IgD-negative memory B cell (primary cell): ENCODE results near the gene AATF. TPM values are rescaled to one million over a fixed set of nuclear protein-coding genes. Genes with fewer than 3 reads are reported as not detected.

Source experiments
- H3K27ac Mint-ChIP-seq, 3 donors: one replicate each; pipeline ENCODE4 v1.8.0; 2020 to 2022; ENCODE audit warnings: mild to moderate bottlenecking in 3 of 3, mixed read lengths in 3 of 3, moderate library complexity in 1 of 3
- H3K27me3 Mint-ChIP-seq: one replicate; pipeline ENCODE4 v1.8.0; 2021; ENCODE audit warnings: mixed read lengths
- H3K36me3 Mint-ChIP-seq: one replicate; pipeline ENCODE4 v1.8.0; 2020; ENCODE audit warnings: mild to moderate bottlenecking, mixed read lengths
- H3K4me1 Mint-ChIP-seq, 3 donors: one replicate each; pipeline ENCODE4 v1.8.0; 2020 to 2022; ENCODE audit warnings: mixed read lengths in 3 of 3, mild to moderate bottlenecking in 1 of 3
- H3K4me3 Mint-ChIP-seq, 4 donors: one replicate each; pipeline ENCODE4 v1.8.0; 2020 to 2022; ENCODE audit warnings: mild to moderate bottlenecking in 4 of 4, mixed read lengths in 4 of 4, moderate library complexity in 3 of 4
- H3K9me3 Mint-ChIP-seq, 3 donors: one replicate each; pipeline ENCODE4 v1.8.0; 2020 to 2021; ENCODE audit warnings: mixed read lengths in 3 of 3, mild to moderate bottlenecking in 1 of 3
- polyA plus RNA-seq: library from polyadenylated mRNA; unstranded; fragments of 300-500 nt; fragmentation: Illumina TruSeq; gene quantifications from one replicate; pipeline ENCODE4 v1.2.3, GENCODE V29; 2021

The AATF gene
- polyA plus RNA-seq, 1 donor from 2014 or later: 98.0 TPM

DNA sequence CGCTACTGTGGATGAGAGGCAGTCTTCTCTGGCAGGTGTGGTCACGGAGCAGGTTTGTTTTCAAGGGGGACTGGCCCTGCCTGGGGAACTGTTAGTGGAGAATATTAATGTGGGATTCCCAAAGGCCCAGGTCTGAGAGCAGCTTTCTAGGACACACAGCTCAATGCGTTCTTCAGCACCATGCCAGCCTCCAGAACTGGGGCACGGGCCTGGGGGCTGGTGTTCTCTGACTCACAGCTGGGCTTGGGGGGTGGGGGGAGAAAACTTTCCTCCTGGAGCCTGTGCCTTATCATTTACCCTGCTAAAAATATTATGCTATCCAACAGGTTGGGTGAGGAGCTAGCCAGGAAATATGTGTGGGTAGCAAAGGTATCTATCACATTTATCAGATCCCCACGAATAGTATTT lies 24.9 kb upstream of the AATF start:
- Mint-ChIP-seq H3K4me1 (peaks cover 7 to 10% (median 10%) of the 10 kb centered on the region in 3 donors), H3K36me3 (peaks cover 2% of the 10 kb centered on the region), H3K9me3 (no peaks in the 10 kb centered on the region), H3K27ac (no peak overlapping the region), H3K4me3 (no peak overlapping the region), H3K27me3 (peaks cover 27% of the 10 kb centered on the region)

DNA sequence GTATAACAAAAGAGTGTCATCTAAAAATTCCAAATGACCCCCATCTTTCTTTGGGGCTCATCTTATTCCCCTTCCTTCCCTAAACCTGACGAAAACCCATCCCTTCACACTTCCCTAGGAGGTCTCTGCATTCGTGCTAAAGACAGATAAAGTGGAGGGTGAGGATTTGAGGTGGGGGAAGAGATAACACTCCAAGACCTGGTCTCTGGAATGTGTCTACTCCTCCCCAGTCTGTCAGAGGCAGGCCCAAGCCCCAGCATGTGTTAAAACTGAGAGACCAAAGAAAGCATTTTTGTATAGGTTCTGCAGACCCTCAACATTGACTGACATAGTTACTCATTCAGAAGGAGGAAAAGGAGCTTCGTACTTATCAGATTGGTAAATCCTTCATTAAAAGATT lies 22.5 kb upstream of the AATF start:
- no peak overlapping the region for H3K27ac Mint-ChIP-seq
- H3K4me3 Mint-ChIP-seq: no peak overlapping the region
- H3K4me1 Mint-ChIP-seq: peaks cover 7 to 15% (median 12%) of the 10 kb centered on the region in 3 donors
- no peaks in the 10 kb centered on the region for H3K9me3 Mint-ChIP-seq
- H3K27me3 Mint-ChIP-seq: peaks cover 26% of the 10 kb centered on the region
- peaks cover under 1% of the 10 kb centered on the region for H3K36me3 Mint-ChIP-seq

DNA sequence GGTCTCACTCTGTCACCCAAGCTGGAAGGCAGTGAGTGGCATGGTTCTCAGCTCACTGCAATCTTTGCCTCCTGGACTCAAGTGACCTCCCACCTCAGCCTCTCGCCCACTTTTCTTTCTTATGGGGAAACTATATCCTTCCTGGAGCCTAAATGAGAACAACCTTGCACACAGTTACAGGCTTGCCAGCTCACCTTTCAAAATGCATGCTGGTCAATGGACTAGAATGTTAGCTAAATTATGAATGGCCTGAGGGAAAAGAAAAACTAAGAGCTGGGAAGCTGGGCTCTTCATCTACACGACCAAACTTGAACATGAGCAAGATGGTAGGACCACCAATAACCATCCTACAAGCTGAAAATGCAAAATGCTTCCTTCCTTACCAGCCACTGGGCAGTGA lies 22.1 kb upstream of the AATF start:
- no peak overlapping the region for H3K27ac Mint-ChIP-seq
- no peak overlapping the region for H3K4me3 Mint-ChIP-seq
- H3K36me3 Mint-ChIP-seq: peaks cover 2% of the 10 kb centered on the region
- no peaks in the 10 kb centered on the region for H3K9me3 Mint-ChIP-seq
- H3K27me3 Mint-ChIP-seq: peaks cover 28% of the 10 kb centered on the region
- H3K4me1 Mint-ChIP-seq: peaks cover 7 to 17% (median 15%) of the 10 kb centered on the region in 3 donors

DNA sequence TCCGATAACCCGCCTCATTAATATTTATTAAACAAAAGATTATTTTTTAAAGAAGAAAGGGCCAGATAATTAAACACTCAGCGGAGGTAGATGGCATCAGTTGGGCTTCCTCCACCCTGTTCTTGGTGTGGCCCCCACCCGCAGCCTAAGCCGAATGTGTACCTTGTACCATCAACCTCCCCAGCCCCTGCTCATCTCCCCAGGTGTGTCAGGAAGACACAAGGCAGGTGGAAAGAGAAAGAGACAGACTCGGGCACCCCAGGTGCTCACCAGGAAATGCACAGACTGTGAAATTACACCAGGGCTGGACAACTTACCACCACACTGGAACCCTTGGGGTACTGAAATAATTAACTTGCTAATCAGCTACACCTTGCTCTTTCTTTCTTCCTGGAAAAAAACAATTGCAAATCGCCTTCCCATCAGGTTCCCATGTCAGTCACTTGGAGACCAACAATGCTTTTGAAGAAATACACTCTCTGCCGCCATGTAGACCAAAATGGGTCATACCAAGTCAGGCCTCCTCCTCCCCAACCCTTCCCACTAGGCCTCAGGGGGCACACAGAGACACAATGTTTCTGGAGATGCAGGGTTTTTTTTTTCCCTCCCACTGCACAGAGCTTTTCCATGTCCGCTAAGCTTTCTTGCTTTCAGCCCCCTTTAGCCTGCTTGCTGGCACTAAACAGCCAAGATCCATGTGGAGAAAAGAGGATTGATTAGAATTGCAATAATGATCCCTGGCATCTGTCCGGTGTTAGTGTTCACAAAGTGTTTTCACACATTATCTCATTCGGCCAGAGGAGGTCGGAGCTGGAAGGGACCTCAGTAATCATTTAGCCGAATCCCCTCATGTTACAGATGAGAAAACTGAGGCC lies 20.0 kb upstream of the AATF start:
- peaks cover 8 to 26% (median 26%) of the 10 kb centered on the region in 3 donors for H3K4me1 Mint-ChIP-seq
- H3K27ac Mint-ChIP-seq: peak overlapping the region in 2 of 3 donors; percentile 40 to 81
- peak overlapping the region; percentile 33 to 87 (median 76) for H3K4me3 Mint-ChIP-seq
- H3K36me3 Mint-ChIP-seq: peaks cover 2% of the 10 kb centered on the region
- H3K9me3 Mint-ChIP-seq: no peaks in the 10 kb centered on the region
- H3K27me3 Mint-ChIP-seq: peaks cover 46% of the 10 kb centered on the region

DNA sequence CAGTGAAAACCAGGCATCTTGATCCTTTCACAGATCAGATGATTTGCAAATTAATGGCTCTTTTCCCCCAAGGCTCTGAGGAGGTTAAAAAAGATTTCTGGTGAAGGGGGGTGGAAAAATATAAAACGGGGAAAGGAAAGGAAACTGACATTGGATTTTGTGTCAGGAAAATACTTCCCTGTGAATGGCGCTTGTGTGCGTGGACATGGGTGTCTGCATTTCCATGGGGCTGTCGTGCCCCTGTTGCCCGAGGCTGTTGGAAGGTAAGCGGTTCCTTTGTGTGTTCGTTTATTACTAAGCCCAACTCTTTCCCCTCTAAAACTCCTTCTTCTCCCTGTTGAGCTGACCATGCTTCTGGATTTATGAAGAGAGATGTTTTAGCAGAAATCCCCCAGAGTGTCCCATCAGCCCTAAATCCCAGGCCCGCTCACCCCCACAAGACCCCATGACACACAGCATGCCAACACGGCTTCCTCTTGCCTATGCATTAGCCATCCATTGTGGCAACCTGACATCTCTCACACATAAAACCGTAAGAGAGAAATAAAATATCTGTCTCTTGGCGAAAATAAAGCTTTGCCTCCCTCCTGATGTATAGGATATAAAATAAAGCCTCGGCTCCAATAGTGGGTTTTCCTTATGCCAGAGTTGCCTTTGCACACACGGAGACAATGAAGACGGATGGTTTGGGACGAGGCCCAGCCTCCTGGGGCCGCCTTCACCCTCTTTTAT lies 18.7 kb upstream of the AATF start:
- Mint-ChIP-seq H3K4me1 (peaks cover 8 to 30% (median 29%) of the 10 kb centered on the region in 3 donors), H3K36me3 (peaks cover 2% of the 10 kb centered on the region), H3K27ac (peak overlapping the region in 1 of 3 donors; percentile 52), H3K9me3 (no peaks in the 10 kb centered on the region), H3K27me3 (peaks cover 55% of the 10 kb centered on the region), H3K4me3 (peak overlapping the region in 1 of 4 donors; percentile 7)

DNA sequence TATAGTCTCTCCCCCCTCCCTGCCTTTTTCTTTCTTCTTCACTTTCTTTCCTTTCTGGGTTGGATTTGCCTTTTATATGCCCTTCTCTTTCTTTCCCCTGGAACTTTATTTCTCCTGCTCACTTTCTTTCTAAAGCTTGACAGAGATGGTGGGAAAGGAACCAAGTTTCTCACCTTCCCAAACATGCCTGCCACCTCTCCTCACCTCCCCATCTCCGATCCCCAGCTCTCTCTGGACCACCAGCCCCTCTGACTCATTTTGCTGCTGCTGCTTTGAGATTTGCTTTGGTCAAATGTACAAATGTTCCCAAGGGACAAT lies 18.2 kb upstream of the AATF start:
- H3K9me3 Mint-ChIP-seq: peaks cover 0 to 2% (median 0%) of the 10 kb centered on the region in 3 donors
- peak overlapping the region in 1 of 3 donors; percentile 52 for H3K27ac Mint-ChIP-seq
- H3K27me3 Mint-ChIP-seq: peaks cover 60% of the 10 kb centered on the region
- no peak overlapping the region for H3K4me3 Mint-ChIP-seq
- peaks cover 8 to 31% (median 30%) of the 10 kb centered on the region in 3 donors for H3K4me1 Mint-ChIP-seq
- peaks cover 2% of the 10 kb centered on the region for H3K36me3 Mint-ChIP-seq

DNA sequence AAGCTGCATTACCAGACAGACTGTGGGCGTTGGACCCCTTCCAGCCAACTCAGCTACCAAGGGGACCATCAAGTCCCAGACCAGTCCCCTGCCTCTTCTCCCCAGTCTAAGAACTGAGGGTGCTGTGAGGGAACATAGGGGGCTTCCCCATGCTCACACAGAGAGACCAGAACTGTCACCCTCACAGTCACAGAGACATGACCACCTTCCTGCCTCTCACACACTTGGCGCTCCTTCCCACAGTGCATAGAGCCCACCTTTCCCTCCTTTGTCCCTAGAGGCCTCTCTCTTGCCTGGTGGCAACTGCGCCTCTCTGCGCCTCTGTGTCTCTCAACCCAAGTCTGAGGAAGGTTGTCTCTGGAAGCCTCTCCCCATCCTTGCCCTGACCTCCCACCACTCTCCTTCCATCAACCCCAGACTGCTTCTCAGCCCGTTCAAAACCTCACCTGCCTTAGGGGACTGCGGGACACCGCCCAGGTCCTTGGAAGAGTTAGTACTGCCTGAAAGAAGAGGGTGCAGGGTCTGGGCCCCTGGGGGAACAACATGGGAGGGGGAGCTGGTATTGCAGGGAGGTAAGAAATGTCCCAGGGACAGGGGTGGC lies 17.6 kb upstream of the AATF start:
- Mint-ChIP-seq H3K4me3 (peak overlapping the region in 2 of 4 donors; percentile 31 to 46), H3K27me3 (peaks cover 66% of the 10 kb centered on the region), H3K9me3 (peaks cover 0 to 2% (median 0%) of the 10 kb centered on the region in 3 donors), H3K27ac (peak overlapping the region in 2 of 3 donors; percentile 88 to 93), H3K36me3 (peaks cover 2% of the 10 kb centered on the region), H3K4me1 (peaks cover 8 to 31% (median 30%) of the 10 kb centered on the region in 3 donors)

DNA sequence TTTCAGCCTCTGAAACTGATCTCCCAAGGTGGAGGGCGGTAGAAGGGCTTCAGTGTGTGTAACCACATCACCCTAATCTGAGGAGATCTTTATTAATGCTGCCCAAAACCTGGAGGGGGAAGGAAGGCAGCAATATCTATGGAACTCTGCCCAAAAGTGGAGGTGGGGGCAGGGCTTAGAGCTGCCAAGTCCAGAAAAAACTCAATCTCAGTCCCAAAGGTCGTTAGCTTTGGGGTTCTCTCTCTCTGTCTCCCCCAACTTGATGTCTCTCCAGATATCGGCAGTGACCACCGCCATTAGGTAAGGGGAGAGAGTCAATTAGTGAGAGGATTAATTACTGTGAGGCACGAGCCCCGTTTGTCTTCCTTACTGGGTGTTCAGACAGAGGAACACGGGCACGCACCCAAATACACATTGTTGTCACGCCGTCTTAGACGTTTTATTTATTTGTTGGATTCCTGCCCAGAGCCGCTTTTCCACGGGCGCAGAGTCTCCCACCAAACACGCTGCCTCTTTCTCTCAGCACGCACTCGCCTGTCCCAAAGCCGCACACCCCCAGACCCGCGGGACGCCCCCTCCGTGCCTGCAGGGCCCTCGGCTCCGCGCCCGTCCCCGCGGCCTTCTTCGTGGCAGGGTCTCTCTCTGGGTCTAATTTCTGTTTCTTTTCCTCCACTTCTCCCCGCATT lies 16.9 kb upstream of the AATF start:
- peak overlapping the region; percentile 54 to 91 (median 72) for H3K4me3 Mint-ChIP-seq
- peak overlapping the region; percentile 46 to 93 (median 88) for H3K27ac Mint-ChIP-seq
- H3K9me3 Mint-ChIP-seq: peaks cover 0 to 2% (median 0%) of the 10 kb centered on the region in 3 donors
- H3K27me3 Mint-ChIP-seq: peaks cover 69% of the 10 kb centered on the region
- H3K36me3 Mint-ChIP-seq: peaks cover 2% of the 10 kb centered on the region
- peaks cover 9 to 31% (median 30%) of the 10 kb centered on the region in 3 donors for H3K4me1 Mint-ChIP-seq

DNA sequence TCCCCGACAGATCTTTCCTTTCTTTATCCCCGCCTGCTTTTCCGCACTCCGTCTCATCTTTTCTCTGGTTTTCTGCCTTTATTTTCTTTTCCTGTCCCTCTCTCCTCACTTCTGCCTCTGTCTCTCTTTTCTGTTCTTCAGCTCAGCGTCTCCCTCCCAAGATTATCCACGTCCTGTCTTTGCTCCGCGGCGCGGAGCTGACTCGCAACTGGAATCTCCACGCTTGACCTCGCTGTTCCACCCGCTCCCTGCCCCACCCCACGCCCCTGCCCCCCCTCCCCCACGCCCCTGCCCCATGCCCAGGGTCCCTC lies 16.4 kb upstream of the AATF start:
- Mint-ChIP-seq H3K4me3 (peak overlapping the region; percentile 54 to 91 (median 72)), H3K27me3 (peaks cover 74% of the 10 kb centered on the region), H3K27ac (peak overlapping the region; percentile 46 to 93 (median 88)), H3K9me3 (peaks cover 0 to 3% (median 0%) of the 10 kb centered on the region in 3 donors), H3K36me3 (peaks cover 2% of the 10 kb centered on the region), H3K4me1 (peaks cover 12 to 35% (median 30%) of the 10 kb centered on the region in 3 donors)

DNA sequence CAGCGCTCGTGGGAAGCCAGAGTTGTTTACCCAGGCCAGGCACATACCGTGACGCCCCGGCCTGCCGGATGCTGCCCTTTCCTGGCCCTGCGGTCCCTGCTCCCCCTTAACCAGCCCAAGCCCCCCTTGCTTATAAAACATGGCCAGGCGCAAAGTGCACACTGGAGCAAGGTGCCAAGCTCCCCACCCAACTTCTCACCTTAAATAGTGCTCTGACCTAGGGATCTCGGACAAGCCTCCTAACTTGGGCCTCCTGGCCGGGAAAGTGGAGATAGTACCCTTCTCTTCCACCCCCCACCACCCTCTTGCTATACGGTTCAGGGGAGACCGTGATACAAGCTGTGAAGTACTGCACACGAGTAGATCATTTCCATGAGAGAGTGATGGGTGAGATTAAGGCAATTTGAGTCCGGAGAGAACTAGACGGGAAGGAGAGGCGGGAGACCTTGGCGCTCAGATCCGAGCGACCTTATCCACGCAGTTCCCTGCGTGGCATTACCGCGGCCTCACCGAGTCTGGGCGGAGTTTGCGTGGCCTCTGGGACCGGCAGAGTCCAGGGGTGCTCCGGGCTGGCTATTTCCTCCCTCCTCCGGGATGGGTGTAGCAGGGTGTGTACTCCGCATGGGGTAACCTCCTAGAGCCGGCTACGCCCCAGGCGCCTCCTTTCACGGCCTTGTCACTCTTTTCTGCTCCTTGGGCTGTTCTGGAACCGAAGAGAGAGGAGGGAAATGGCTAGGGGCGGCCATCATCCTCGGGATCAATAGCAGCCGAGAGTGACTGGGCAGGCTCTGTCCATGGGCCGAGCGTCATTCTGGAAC lies 15.9 kb upstream of the AATF start:
- H3K27me3 Mint-ChIP-seq: peaks cover 79% of the 10 kb centered on the region
- H3K27ac Mint-ChIP-seq: peak overlapping the region; percentile 85 to 93 (median 88)
- peaks cover 0 to 3% (median 0%) of the 10 kb centered on the region in 3 donors for H3K9me3 Mint-ChIP-seq
- H3K36me3 Mint-ChIP-seq: peaks cover 2% of the 10 kb centered on the region
- H3K4me3 Mint-ChIP-seq: peak overlapping the region in 3 of 4 donors; percentile 21 to 42 (median 30)
- H3K4me1 Mint-ChIP-seq: peaks cover 13 to 35% (median 30%) of the 10 kb centered on the region in 3 donors

DNA sequence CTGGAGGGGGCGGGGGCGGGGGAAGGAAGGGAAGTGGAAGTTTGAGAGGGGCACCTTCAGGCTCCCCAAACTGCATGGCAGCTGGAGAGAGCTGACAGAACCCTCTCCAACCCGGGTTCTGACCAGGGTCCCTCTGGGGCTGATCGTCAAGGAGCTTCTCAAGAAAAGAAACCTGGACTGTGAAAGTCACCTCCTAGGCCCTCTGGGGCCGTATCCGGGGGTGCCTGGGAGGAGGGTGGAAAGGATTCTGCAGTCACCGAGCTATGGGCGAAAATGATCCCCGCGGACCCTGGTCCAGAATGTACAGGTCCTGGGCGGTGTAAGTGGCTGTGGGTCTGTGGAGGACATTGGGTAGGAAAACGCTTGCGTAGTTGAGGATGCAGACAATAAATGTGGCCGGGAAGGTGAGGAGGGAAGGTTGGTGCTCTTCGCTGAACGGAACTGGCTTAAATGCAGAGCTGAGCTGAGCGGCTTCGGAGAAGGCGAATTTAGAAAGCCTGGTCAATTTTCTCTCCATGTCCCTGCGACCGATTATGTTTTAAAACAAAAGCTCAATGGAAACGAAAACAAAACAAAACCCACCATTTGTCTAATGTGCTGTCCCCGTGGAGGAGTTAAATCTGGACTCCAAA lies 15.1 kb upstream of the AATF start:
- Mint-ChIP-seq H3K27ac (peak overlapping the region; percentile 85 to 96 (median 93)), H3K36me3 (peaks cover 2% of the 10 kb centered on the region), H3K4me1 (peaks cover 11 to 31% (median 30%) of the 10 kb centered on the region in 3 donors), H3K9me3 (peaks cover 0 to 3% (median 0%) of the 10 kb centered on the region in 3 donors), H3K4me3 (peak overlapping the region; percentile 52 to 80 (median 65)), H3K27me3 (peaks cover 84% of the 10 kb centered on the region)

DNA sequence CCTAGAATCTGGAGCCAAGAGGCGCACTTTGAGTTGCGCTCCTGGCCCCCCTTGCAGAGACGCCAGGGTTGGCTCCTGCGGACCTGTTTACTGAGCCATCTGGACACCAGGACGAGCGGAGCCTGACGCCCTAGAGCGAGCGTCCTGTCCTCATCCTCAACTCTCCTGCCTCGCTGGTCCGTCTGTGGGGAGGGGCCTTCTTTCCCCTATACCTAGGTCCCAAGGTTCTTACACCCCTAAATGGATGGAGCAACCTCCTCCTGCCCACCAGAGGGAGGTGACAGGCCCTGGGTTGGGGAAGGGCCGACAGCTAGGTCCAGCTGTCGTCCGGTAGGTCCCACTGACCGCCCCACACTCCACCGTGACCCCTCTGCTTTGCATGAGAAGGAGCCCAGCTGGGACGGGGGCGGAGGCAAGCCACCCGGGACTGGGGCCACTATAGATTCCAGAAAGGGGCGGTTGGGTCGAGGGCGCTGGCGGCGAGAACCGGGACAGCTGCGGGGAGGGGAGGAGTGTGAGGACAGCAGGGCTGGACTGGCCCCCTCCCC lies 14.5 kb upstream of the AATF start:
- H3K4me3 Mint-ChIP-seq: peak overlapping the region in 2 of 4 donors; percentile 74 to 80
- H3K9me3 Mint-ChIP-seq: peaks cover 0 to 7% (median 0%) of the 10 kb centered on the region in 3 donors
- H3K27ac Mint-ChIP-seq: peak overlapping the region; percentile 85 to 96 (median 93)
- peaks cover 2% of the 10 kb centered on the region for H3K36me3 Mint-ChIP-seq
- H3K27me3 Mint-ChIP-seq: peaks cover 84% of the 10 kb centered on the region
- H3K4me1 Mint-ChIP-seq: peaks cover 9 to 34% (median 27%) of the 10 kb centered on the region in 3 donors
